GM19238 (cell line): Measurements from ENCODE around the gene TFF3.

Experiments used
- DNase-seq: peaks from one replicate; pipeline ENCODE4 v3.0.0; 2011; ENCODE audit warnings: low spot score; ENCODE audit not compliant: insufficient read length

The TFF3 gene

GRCh38 chr21:42320791-42321190, 5.6 kb upstream of the TFF3 start:
- no peak for DNase-seq

DNA sequence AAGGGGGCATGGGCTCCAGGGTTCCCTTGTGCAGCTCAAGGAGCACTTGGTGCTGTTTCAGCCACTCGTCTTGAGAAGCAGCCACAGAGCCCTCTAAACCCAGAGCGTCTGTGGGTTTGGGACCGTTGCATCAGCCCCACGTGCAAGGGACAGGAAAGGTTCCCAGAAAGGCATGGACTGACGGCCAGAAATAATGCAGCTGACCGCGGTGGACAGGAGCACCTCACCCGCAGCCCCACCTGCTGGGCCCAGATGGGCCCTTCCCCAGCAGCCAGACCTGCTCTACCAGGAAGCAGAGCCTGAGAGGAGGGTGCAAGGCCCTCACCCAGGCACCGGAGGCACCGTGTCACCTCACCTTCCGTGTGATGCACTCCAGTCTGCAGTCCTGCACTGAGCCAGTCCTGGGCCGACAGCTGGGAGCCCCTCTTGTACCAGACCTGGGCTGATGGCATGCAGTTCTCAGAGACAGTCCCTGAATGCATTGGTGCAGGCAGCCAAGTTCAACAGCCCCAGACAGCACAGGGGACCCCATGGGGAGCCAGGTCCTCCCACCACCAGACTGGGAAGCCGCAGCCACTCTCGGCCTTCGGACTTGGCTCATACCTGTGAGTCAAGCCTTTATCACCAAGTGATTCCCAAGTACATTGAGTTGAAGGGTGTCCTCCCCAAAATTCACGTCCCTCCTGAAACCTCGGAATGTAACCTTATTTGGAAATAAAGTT, 4.8 kb upstream of the TFF3 start:
- DNase-seq: no peak

DNA sequence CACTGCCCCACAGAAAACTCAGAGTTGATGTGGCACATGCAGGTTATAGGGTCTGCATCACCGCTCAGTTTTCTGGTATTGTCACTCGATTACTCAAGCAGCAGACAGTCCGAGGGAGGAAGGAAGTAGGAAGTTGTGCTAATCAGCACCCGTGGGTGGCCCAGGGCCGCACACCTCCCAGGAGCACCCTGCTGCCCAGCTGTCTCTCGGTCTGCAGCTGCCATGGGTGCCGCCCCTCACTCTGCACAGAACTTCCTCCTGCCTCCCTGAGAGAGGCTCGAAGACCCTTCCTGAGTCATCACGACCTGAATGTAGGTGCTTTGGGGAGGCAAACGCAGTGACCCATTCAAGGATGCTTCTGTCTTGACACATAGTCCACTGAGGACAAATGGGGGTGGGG, 4.2 kb upstream of the TFF3 start:
- no peak for DNase-seq

DNA sequence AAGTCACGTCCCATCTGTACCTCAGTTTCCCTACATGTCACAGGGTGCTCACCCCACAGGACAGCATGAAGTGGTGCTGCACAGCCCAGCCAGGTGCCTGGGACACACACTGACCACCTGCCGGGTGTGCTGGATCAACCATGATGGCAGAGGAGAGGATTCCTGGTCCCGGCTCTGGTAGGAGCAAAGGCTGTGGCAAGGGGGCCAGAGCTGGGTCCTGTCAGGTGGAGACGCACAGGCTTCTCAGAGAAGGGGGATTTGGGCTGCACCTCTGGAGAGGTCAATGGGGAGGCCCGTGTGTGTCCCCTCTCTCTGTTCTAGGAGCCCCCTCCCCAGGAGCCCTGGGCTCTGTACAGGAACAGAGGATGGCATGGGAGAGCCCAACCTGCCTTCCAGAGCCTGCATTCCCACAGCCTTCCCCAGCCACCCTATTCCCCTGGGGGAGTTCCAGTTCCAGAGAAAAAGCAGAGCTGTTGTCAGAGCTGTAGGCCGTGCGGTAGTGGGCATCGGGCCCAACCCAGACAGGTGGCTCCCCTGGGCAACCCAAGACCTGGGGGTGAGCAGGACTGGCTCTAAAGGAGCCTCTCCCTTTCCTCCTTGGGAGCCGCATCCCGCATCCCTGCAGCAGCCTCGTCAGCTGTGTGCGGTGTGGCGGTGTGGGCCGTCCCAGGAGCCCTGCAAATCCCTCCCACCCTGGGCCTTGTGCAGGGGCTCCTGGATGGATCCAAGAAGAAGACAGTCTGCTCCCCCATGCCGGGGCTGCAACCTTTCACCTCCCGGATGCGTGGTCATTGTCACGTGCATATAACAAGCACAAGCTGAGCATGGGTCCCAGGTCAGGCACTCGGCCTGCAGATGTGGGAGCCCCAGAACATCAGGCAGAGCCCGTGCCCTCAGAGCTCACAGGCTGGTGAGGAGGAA, 2.9 kb upstream of the TFF3 start:
- no peak for DNase-seq

DNA sequence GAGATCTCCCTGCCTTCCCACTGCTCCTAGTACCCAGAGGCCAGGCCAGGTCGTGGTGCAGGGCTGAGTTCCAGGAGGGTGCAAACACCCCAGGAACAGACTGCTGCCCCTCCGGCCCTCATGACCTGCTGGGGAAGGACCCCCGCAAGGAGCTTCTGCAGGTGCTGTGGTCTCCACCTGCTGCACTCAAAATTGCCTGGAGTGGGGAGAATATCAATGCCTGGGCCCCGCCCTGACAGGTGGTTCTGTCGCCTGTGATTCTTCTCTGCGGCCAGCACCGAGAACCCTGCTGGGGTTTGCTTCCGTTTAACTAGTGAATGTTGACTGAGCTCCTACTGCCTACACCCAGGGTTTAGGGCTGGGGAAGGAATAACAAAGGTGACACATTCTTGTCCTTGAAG, 2.1 kb upstream of the TFF3 start:
- no peak for DNase-seq

- DNase-seq: no peak
Observed at GRCh38 chr21:42316891-42317290, 1.7 kb upstream of the TFF3 start.

GRCh38 chr21:42314616-42315295, 453 bp downstream of the TFF3 start:
- no peak for DNase-seq

GRCh38 chr21:42313501-42313969, 1.7 kb downstream of the TFF3 start:
- no peak for DNase-seq

DNA sequence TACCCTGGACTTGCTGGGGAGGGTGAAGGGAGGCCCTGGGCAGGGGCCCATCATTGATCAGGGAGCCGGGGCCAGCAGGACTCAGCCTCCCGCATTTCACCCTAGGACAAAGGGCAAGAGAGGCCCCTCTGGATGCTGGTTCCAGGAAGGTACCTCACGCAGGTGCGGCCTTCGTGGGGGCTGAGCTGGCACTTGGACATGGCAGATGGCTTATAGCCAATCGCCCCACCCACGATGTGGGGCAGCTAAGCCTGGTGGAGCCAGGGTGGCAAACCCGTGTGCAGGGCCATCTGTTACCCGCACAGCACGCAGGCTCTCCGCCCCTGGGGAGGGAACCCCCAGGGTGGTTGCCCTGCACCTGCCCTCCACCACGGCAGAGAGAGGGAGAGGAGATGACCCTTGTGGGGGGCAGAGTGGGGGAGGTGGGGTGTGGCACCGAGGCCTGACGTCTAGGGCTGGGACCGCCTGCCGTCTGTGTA, 2.5 kb downstream of the TFF3 start:
- DNase-seq: no peak

DNA sequence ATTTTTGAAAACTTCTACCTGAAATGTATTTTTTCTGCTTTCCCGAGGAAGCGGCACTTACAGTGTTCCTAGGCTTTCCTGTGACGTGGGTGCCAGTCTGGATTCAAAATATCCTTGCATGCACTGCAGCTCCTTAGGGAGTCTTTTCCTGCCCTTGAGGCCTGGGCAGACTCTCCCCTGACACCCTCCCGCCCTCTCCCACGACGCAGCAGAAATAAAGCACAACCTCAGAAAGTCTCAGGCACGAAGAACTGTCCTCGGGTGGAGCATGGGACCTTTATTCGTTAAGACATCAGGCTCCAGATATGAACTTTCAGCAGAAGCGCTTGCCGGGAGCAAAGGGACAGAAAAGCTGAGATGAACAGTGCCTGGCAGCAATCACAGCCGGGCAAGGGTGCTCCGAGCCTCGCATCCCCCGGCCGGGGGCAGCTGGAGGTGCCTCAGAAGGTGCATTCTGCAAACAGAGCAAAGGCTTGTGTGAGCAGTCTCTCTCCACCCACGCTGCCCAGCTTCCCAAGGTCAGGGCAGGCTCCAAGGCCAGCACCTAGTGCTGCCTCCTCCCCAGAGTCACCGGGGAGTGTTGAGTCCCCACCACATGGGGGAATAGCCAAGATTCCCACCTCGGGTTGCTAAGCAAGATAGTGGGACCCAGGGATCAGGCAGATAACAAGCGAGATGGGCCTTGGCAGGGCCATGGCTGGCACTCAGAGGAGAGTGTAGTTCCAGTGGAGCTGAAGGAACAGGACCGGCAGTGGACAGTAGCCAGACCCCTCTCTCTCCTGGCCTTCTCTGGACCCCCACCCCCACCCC, 3.2 kb downstream of the TFF3 start:
- no peak for DNase-seq

DNA sequence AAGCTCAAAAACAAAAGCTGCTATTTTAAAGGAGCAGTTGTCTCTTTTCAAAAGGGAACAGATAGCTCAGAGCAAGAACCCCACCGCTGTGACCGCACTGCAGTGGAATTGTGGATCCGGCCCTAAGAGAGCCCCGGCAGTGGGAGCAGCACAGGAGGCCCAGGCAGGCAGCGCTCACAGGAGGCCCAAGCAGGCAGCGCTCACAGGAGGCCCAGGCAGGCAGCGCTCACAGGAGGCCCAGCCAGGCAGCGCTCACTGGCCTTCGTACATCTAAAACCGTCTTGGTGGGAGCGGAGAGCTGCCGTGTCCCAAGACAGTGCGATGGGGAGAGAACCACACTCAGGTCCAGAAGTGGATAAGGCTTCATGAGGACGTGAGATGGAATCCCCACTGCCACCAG, 4.0 kb downstream of the TFF3 start:
- DNase-seq: no peak

DNA sequence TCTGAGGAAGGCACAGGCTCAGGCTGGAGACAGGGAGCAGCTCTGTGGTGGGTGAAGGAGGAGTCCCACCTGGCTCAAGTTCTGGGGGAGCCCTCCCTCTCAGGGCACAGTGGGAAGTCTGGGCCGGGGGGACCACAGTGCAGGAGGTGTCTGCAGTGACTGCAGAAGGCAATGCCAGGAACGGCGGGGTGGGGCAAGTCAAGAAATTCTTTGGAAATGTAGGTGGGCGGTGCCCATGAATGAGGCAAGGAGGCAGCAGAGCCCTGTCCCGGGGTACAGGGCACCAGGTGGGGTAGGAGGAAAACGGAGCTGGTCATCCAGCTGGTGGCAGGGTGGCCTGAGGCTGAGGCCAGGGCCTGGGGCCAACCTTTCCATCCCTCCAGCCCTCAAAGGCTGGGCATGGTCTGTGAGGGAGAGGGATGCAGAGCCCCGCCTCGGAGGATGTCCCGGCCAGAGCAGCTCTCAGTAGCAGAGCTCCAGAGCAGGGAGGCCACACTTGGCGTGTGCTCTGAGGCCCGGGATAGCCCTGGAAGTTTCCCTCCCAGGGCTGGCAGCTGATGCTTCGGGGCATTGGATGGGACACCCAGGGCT, 4.7 kb downstream of the TFF3 start:
- no peak for DNase-seq

GRCh38 chr21:42309753-42310213, 5.4 kb downstream of the TFF3 start:
- peak; percentile 66 for DNase-seq

DNA sequence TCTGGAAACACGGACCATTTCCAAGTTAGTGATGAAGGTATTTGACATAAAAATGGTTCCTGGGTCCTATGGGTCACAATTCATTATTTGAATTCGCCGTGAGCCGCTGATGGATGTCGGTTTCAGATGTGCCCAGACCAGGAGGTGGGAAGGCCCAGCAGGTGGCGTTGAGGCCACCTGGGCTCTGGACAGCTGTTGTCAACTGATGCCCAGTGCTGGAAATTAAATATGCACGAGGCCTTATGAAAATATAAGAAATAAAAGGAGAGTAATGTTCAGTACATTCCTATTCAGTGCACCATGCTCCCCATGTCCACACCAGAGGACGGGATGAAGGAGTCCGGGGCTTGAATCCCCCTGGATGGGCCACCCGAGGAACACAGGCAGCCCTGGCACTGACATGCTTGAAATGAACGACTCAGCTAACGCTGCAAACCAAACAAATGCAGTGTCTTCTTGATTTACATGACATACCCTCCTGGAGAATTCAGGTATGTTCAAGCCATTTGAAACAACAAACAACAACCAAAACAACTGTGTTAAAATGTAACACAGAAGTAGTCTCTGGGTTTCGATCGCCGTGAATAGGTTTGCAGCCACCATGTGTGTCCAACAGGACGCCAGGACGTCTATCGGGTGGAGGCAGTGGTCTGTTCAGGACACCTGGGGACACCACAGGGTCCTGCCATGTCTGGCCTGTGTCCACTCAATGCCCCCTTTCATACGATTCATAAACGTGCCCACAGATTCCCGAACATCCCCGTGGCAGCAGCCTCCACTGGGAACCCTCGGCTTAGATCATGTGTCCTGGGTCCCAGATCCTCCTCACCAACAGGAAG, 6.1 kb downstream of the TFF3 start:
- DNase-seq: no peak

DNA sequence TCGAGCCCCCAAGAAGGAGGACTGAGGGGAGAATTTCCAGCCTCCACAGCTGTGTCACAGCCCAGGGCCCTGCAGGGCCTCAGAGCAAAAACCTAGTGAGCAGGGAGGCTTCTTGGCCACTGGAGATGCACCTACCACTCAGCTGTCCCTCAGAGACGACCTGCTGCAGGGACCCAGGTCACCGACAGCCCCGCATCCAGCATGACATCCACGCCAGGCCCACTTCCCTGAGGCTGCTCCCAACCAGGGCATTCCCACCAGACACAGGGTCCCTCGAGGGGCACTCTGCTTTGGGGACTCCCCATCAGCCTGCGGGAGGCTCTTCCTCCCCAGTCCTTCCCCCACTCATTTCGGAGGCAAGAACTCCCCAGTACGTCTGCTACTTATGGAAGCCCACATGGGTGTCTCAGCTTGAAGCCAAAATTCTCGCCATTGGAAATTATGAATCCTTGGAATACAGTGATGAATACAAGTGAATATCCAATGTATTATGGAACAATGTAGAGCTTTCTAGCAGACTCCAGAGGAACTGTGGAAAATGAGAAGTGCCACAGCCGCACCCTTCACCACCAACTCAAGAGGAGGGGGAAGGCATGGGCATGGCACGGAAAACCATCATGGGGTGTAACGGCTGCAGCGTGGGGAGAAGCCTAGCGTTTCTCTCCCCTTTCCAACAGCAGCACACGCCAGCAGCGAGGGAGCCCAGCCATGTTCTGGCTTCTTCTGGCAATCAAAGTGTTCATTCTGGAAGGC, 6.9 kb downstream of the TFF3 start:
- no peak for DNase-seq

GRCh38 chr21:42307106-42307505, 8.1 kb downstream of the TFF3 start:
- DNase-seq: no peak

GRCh38 chr21:42306366-42307035, 8.7 kb downstream of the TFF3 start:
- DNase-seq: no peak

GRCh38 chr21:42305707-42306147, 9.5 kb downstream of the TFF3 start:
- no peak for DNase-seq
